ENCODE data around the gene BUD31. TPM values are rescaled to one million over a fixed set of nuclear protein-coding genes. Genes with fewer than 3 reads are reported as not detected.
"Not testable (repeated sequence)": the region's sequence is repeated elsewhere in the genome, so short reads cannot be mapped to it uniquely, and the experiment has no call there.

The BUD31 gene
- total RNA-seq, 1 donor from 2014 or later, result 44.4 TPM

DNA sequence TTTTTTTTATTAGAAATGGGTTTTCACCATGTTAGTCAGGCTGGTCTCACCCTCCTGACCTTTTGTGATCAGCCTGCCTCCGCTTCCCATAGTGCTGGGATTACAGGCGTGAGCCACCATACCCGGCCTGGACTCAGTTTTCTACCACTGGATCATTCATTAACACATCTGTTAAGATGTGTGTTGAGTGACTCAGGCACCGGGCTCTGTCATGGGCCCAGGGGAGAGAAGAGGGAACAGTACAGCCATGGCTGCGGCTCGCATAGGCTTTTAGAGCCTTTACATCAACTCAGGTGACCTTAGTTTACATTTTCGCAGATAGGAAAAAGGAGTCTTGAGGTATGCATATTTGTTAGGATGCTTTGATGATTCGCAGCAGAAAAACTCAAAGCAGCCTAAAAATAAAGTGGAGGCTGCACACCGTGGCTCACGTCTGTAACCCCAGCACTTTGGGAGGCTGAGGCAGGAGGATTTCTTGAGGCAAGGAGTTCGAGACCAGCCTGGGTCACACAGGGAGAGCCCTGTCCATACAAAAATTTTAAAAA, 37.3 kb upstream of the BUD31 start:
- peaks cover 10 to 14% (median 12%) of the 10 kb centered on the region in 3 donors for H3K4me1 ChIP-seq (ENCODE audit: control insufficient read depth in 3 of 3, insufficient read depth in 3 of 3, low read length in 3 of 3)
- no peak overlapping the region for H3K9ac ChIP-seq (ENCODE audit: low read depth in 1 of 3, low read length in 3 of 3)
- H3K9me3 ChIP-seq (ENCODE audit: control insufficient read depth in 3 of 3, low read length in 3 of 3), result no peaks in the 10 kb centered on the region
- no peaks in the 10 kb centered on the region for H3K27me3 ChIP-seq (ENCODE audit: control insufficient read depth in 3 of 3, insufficient read depth in 3 of 3, low read length in 3 of 3)
- peaks cover 8 to 11% (median 9%) of the 10 kb centered on the region in 3 donors for H3K36me3 ChIP-seq (ENCODE audit: control insufficient read depth in 3 of 3, insufficient read depth in 3 of 3, low read length in 3 of 3)
- no peak overlapping the region for H3K4me3 ChIP-seq (ENCODE audit: low read length in 3 of 3)
- no peak overlapping the region for H3K27ac ChIP-seq (ENCODE audit: low read depth, low read length)

DNA sequence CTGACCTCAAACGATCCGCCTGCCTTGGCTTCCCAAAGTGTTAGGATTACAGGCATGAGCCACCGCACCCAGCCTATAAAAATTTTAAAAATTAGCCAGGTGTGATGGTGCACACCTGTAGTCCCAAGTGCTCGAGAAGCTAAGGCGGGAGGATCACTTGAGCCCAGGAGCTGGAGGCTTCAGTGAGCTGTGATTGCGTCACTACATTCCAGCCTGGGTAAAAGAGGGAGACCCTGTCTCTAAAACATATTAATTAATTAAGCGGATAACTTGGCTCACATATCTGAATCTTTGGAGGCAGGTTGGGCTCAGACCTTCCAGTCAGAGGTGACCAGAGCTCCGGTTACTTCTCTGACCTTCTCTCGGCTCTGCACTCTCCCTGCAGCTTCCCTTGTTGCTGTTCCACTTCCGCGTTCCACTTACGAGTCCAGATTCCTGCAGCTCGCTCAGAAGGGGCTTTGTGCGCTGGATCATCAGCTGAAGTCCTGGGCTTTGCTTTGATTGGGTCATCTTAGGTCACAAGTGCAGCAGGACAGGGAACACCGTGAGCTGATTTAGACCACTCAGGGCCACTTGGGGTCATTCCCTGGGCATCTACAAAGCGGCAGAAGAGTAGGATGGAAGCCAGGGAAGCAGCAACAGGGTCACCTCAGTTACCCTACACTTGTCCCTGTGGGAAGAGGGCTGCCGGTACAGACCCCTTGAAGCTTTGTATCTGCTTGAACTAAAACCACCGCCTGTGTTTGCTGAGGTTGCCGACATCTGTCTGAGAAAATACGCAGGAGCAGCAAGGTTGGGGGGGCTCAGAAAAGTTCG, 36.3 kb upstream of the BUD31 start:
- H3K27ac ChIP-seq (ENCODE audit: low read depth, low read length), result no peak overlapping the region
- H3K4me3 ChIP-seq (ENCODE audit: low read length in 3 of 3), result peak overlapping the region in 1 of 3 donors; percentile 14
- no peaks in the 10 kb centered on the region for H3K9me3 ChIP-seq (ENCODE audit: control insufficient read depth in 3 of 3, low read length in 3 of 3)
- H3K9ac ChIP-seq (ENCODE audit: low read depth in 1 of 3, low read length in 3 of 3), result peak overlapping the region in 1 of 3 donors; percentile 63
- H3K4me1 ChIP-seq (ENCODE audit: control insufficient read depth in 3 of 3, insufficient read depth in 3 of 3, low read length in 3 of 3), result peaks cover 10 to 11% (median 10%) of the 10 kb centered on the region in 3 donors
- H3K36me3 ChIP-seq (ENCODE audit: control insufficient read depth in 3 of 3, insufficient read depth in 3 of 3, low read length in 3 of 3), result peaks cover 0 to 2% (median 0%) of the 10 kb centered on the region in 3 donors
- H3K27me3 ChIP-seq (ENCODE audit: control insufficient read depth in 3 of 3, insufficient read depth in 3 of 3, low read length in 3 of 3), result no peaks in the 10 kb centered on the region

GRCh38 chr7:99373091-99374066, 35.4 kb upstream of the BUD31 start:
- peaks cover 10 to 11% (median 10%) of the 10 kb centered on the region in 3 donors for H3K4me1 ChIP-seq (ENCODE audit: control insufficient read depth in 3 of 3, insufficient read depth in 3 of 3, low read length in 3 of 3)
- H3K36me3 ChIP-seq (ENCODE audit: control insufficient read depth in 3 of 3, insufficient read depth in 3 of 3, low read length in 3 of 3), result peaks cover 0 to 2% (median 0%) of the 10 kb centered on the region in 3 donors
- peak overlapping the region; percentile 14 to 65 (median 64) for H3K4me3 ChIP-seq (ENCODE audit: low read length in 3 of 3)
- H3K27ac ChIP-seq (ENCODE audit: low read depth, low read length), result peak overlapping the region; percentile 82
- no peak overlapping the region for H3K9ac ChIP-seq (ENCODE audit: low read depth in 1 of 3, low read length in 3 of 3)
- no peaks in the 10 kb centered on the region for H3K9me3 ChIP-seq (ENCODE audit: control insufficient read depth in 3 of 3, low read length in 3 of 3)
- no peaks in the 10 kb centered on the region for H3K27me3 ChIP-seq (ENCODE audit: control insufficient read depth in 3 of 3, insufficient read depth in 3 of 3, low read length in 3 of 3)

DNA sequence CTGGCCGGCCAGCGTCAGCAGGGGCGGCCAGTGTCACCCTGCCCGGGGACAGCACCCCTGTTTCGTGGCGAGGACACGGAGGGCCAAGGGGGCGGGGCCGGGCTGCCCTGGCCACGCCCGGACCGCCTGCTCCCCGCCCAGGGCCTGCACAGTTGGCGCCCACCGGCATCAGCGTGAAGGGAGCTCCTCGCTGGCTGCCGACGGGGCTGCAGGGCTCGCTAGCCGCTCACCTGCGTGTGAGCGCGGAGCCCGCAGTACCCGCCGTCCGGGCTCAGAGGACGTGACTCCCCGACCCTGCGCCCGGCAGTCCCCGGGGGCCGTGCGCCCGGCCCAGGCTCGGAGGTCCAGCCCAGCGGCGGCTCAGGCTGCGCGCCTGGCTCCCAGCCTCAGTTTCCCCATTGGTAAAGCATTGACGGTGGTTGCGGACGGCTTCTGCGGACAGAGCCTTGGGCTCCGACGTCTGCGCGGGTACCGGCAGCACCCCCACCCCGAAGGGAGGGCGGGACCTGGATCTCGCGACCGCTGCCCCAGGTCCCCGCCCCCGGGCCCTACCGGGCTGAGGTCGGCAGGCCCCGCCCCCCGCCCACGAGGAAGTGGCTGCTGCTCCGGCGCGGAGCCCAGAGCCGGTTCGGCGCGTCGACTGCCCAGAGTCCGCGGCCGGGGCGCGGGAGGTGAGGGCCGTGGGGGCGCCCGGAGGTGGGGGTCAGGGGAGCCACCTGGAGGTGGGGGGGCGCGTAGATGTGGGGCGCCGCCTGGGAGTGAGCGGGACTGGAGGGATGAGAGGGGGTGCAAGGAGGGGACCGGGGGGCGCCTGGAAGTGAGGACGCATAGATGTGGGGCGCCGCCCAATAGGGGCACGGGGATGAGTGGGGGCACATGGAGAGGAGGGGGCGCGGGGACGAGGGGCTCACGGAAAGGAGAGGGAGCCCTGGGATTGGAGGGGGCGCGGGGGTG, 34.4 kb upstream of the BUD31 start, which contains the start of gene ARPC1B:
ARPC1B (plus strand) TSS at position 620 of the 954 bp plus-strand sequence. CDS start 10,985 bp downstream, outside the sequence.
- H3K9me3 ChIP-seq (ENCODE audit: control insufficient read depth in 3 of 3, low read length in 3 of 3), result no peaks in the 10 kb centered on the region
- peak within 1 kb of the TSS in 2 of 3 donors; percentile 56 to 62 for H3K9ac ChIP-seq (ENCODE audit: low read depth in 1 of 3, low read length in 3 of 3)
- H3K36me3 ChIP-seq (ENCODE audit: control insufficient read depth in 3 of 3, insufficient read depth in 3 of 3, low read length in 3 of 3), result no peaks in the 10 kb centered on the region
- peak within 1 kb of the TSS; percentile 82 for H3K27ac ChIP-seq (ENCODE audit: low read depth, low read length)
- H3K27me3 ChIP-seq (ENCODE audit: control insufficient read depth in 3 of 3, insufficient read depth in 3 of 3, low read length in 3 of 3), result no peaks in the 10 kb centered on the region
- H3K4me3 ChIP-seq (ENCODE audit: low read length in 3 of 3), result peak within 1 kb of the TSS; percentile 56 to 68 (median 64)
- H3K4me1 ChIP-seq (ENCODE audit: control insufficient read depth in 3 of 3, insufficient read depth in 3 of 3, low read length in 3 of 3), result peaks cover 12 to 14% (median 14%) of the 10 kb centered on the region in 3 donors

- Histone ChIP-seq H3K9ac (ENCODE audit: low read depth in 1 of 3, low read length in 3 of 3) (peak overlapping the region in 1 of 3 donors; percentile 62), H3K9me3 (ENCODE audit: control insufficient read depth in 3 of 3, low read length in 3 of 3) (no peaks in the 10 kb centered on the region), H3K4me1 (ENCODE audit: control insufficient read depth in 3 of 3, insufficient read depth in 3 of 3, low read length in 3 of 3) (peaks cover 19 to 23% (median 22%) of the 10 kb centered on the region in 3 donors)
These were observed 33.5 kb upstream of the BUD31 start for GRCh38 chr7:99375070-99375807.

DNA sequence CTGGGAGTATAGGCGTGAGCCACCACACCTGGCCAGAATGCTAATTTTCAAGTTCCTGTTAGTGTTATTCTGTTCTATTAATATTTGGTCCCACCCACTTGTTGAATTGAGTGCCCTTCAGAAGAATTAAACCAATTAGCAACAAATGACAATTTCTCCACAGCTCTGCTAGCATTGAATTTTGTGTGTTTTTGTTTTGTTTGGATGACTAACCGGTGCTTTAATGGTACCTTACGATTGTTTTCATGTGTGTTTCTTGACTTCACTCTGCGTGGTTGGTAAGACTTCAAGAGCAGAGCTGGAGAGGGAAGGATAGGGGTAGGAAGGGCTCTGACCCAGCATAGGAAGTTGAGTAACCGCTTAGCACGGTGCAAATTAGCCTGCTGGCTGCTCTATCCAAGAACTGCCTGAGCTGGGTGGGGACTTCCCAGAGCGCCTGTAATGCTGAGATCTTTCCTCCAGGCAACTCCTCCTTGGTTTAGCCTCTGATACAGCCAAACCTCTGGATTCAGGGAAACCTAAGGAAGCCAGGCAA, 29.7 kb upstream of the BUD31 start:
- peak overlapping the region; percentile 39 to 66 (median 65) for H3K9ac ChIP-seq (ENCODE audit: low read depth in 1 of 3, low read length in 3 of 3)
- H3K4me3 ChIP-seq (ENCODE audit: low read length in 3 of 3), result peak overlapping the region in 1 of 3 donors; percentile 38
- H3K36me3 ChIP-seq (ENCODE audit: control insufficient read depth in 3 of 3, insufficient read depth in 3 of 3, low read length in 3 of 3), result peaks cover 0 to 2% (median 2%) of the 10 kb centered on the region in 3 donors
- no peaks in the 10 kb centered on the region for H3K27me3 ChIP-seq (ENCODE audit: control insufficient read depth in 3 of 3, insufficient read depth in 3 of 3, low read length in 3 of 3)
- peak overlapping the region; percentile 81 for H3K27ac ChIP-seq (ENCODE audit: low read depth, low read length)
- H3K4me1 ChIP-seq (ENCODE audit: control insufficient read depth in 3 of 3, insufficient read depth in 3 of 3, low read length in 3 of 3), result peaks cover 28 to 36% (median 28%) of the 10 kb centered on the region in 3 donors
- H3K9me3 ChIP-seq (ENCODE audit: control insufficient read depth in 3 of 3, low read length in 3 of 3), result no peaks in the 10 kb centered on the region

More at GRCh38 chr7:99375070-99375807, 33.5 kb upstream of the BUD31 start:
- peaks cover 0 to 1% (median 0%) of the 10 kb centered on the region in 3 donors for H3K36me3 ChIP-seq (ENCODE audit: control insufficient read depth in 3 of 3, insufficient read depth in 3 of 3, low read length in 3 of 3)
- peak overlapping the region; percentile 82 for H3K27ac ChIP-seq (ENCODE audit: low read depth, low read length)
- H3K27me3 ChIP-seq (ENCODE audit: control insufficient read depth in 3 of 3, insufficient read depth in 3 of 3, low read length in 3 of 3), result no peaks in the 10 kb centered on the region
- H3K4me3 ChIP-seq (ENCODE audit: low read length in 3 of 3), result peak overlapping the region; percentile 48 to 68 (median 59)

- H3K36me3 ChIP-seq (ENCODE audit: control insufficient read depth in 3 of 3, insufficient read depth in 3 of 3, low read length in 3 of 3); H3K9me3 ChIP-seq (ENCODE audit: control insufficient read depth in 3 of 3, low read length in 3 of 3); H3K27me3 ChIP-seq (ENCODE audit: control insufficient read depth in 3 of 3, insufficient read depth in 3 of 3, low read length in 3 of 3): not testable (repeated sequence)
- Histone ChIP-seq H3K9ac (ENCODE audit: low read depth in 1 of 3, low read length in 3 of 3) (peak overlapping the region; percentile 39 to 66 (median 65)), H3K4me3 (ENCODE audit: low read length in 3 of 3) (peak overlapping the region in 2 of 3 donors; percentile 35 to 54), H3K27ac (ENCODE audit: low read depth, low read length) (peak overlapping the region; percentile 81), H3K4me1 (ENCODE audit: control insufficient read depth in 3 of 3, insufficient read depth in 3 of 3, low read length in 3 of 3) (peaks cover 26 to 34% (median 28%) of the 10 kb centered on the region in 3 donors)
These were observed 29.1 kb upstream of the BUD31 start for GRCh38 chr7:99379693-99380031.

- Histone ChIP-seq H3K9ac (ENCODE audit: low read depth in 1 of 3, low read length in 3 of 3) (peak overlapping the region; percentile 39 to 66 (median 65)), H3K4me1 (ENCODE audit: control insufficient read depth in 3 of 3, insufficient read depth in 3 of 3, low read length in 3 of 3) (peaks cover 26 to 34% (median 28%) of the 10 kb centered on the region in 3 donors), H3K4me3 (ENCODE audit: low read length in 3 of 3) (peak overlapping the region; percentile 35 to 54 (median 42))
These were observed 28.5 kb upstream of the BUD31 start for GRCh38 chr7:99380032-99380822.

More at GRCh38 chr7:99380032-99380822, 28.5 kb upstream of the BUD31 start:
- H3K27ac ChIP-seq (ENCODE audit: low read depth, low read length), result peak overlapping the region; percentile 81
- peaks cover 0 to 2% (median 2%) of the 10 kb centered on the region in 3 donors for H3K36me3 ChIP-seq (ENCODE audit: control insufficient read depth in 3 of 3, insufficient read depth in 3 of 3, low read length in 3 of 3)
- H3K9me3 ChIP-seq (ENCODE audit: control insufficient read depth in 3 of 3, low read length in 3 of 3), result no peaks in the 10 kb centered on the region
- no peaks in the 10 kb centered on the region for H3K27me3 ChIP-seq (ENCODE audit: control insufficient read depth in 3 of 3, insufficient read depth in 3 of 3, low read length in 3 of 3)

Measured in skeletal muscle tissue (tissue), 4 donors.